Muscle of leg (tissue), 16 donors: ENCODE measurements around the gene ZKSCAN4. TPM values are rescaled to one million over a fixed set of nuclear protein-coding genes. Genes with fewer than 3 reads are reported as not detected.

Experiments used
- DNase-seq: peaks from one replicate; pipeline ENCODE4 v3.0.0; 2013
- H3K27ac ChIP-seq: one replicate; pipeline ENCODE4 v1.5.1; 2013; ENCODE audit warnings: mild to moderate bottlenecking, low read length, control low read depth
- H3K27me3 ChIP-seq: one replicate; pipeline ENCODE4 v1.6.1; 2013; ENCODE audit warnings: low read length; ENCODE audit not compliant: control insufficient read depth, insufficient read depth
- H3K36me3 ChIP-seq: one replicate; pipeline ENCODE4 v1.6.1; 2013; ENCODE audit warnings: low read length; ENCODE audit not compliant: control insufficient read depth, insufficient read depth
- H3K4me1 ChIP-seq: one replicate; pipeline ENCODE4 v1.6.1; 2013; ENCODE audit warnings: low read length; ENCODE audit not compliant: control insufficient read depth, insufficient read depth
- H3K4me3 ChIP-seq: one replicate; pipeline ENCODE4 v1.5.1; 2013; ENCODE audit warnings: low read length, control low read depth
- H3K9me3 ChIP-seq: replicated peaks from 2 replicates; pipeline ENCODE4 v1.6.1; 2013; ENCODE audit warnings: low read depth, low read length; ENCODE audit not compliant: control insufficient read depth
- WGBS: methylation state at CpG from one replicate; pipeline ENCODE4 v1.1.5; 2013; ENCODE audit warnings: missing lambda C conversion rate; ENCODE audit not compliant: insufficient coverage; 5-methylcytosine and 5-hydroxymethylcytosine counted together
- long read RNA-seq, 11 donors: transcript quantifications; one replicate each; lab custom pipeline, GENCODE V29; 2026
- polyA plus RNA-seq, 8 donors: library from polyadenylated mRNA; unstranded; fragments of 120-200 nt; gene quantifications; one replicate each; pipeline versions ENCODE4 v1.2.1 to v1.2.3, GENCODE V29; 2013; ENCODE audit warnings: inconsistent platforms in 1 of 8, low replicate concordance in 1 of 8; ENCODE audit not compliant: insufficient read length in 8 of 8, insufficient read depth in 1 of 8
- total RNA-seq: library from RNA; stranded (reverse); fragments of 120-200 nt; gene quantifications from one replicate; pipeline ENCODE4 v1.2.4, GENCODE V29; 2013

Gene ZKSCAN4
- total RNA-seq, result 7.0 TPM
- 1 to 10 TPM; 4.8 to 6.2 (median 5.5) TPM for polyA plus RNA-seq
- long read RNA-seq, donor 1, partial matches to known transcripts, result 0 of 1 reads
- long read RNA-seq, donor 1, other reads (novel, unspliced or antisense), result 0 of 1 reads
- long read RNA-seq, donor 2, result 0 reads
- long read RNA-seq, donor 3, partial matches to known transcripts, result 23 of 25 reads
- long read RNA-seq, donor 3, other reads (novel, unspliced or antisense), result 0 of 25 reads
- long read RNA-seq, donor 4, result 0 reads
- long read RNA-seq, donor 5, transcript ZKSCAN4-201 (5 exons, 2,375 nt), result major isoform, 5 of 28 reads
- long read RNA-seq, donor 5, partial matches to known transcripts, result 23 of 28 reads
- long read RNA-seq, donor 5, other reads (novel, unspliced or antisense), result 0 of 28 reads
- long read RNA-seq, donor 6, partial matches to known transcripts, result 0 of 2 reads
- long read RNA-seq, donor 6, other reads (novel, unspliced or antisense), result 0 of 2 reads
- long read RNA-seq, donor 7, partial matches to known transcripts, result 5 of 8 reads
- long read RNA-seq, donor 7, other reads (novel, unspliced or antisense), result 0 of 8 reads
- long read RNA-seq, donor 8, result 0 reads
- long read RNA-seq, donor 9, result 0 reads
- long read RNA-seq, donor 10, result 0 reads
- long read RNA-seq, donor 11, result 0 reads

- H3K36me3 ChIP-seq, result peaks cover 13% of the 10 kb centered on the region
- peaks cover 3% of the 10 kb centered on the region for H3K27me3 ChIP-seq
- peaks cover 11% of the 10 kb centered on the region for H3K4me1 ChIP-seq
- peak; percentile 96 for DNase-seq
- H3K4me3 ChIP-seq, result peak within 1 kb of the TSS; percentile 86
- no peaks in the 10 kb centered on the region for H3K9me3 ChIP-seq
- 5% methylated on average over 5 of the region's 14 CpGs for WGBS
- H3K27ac ChIP-seq, result peak within 1 kb of the TSS; percentile 6
These were observed at the start of gene ZKSCAN4 for GRCh38 chr6:28252009-28252975. ZKSCAN4 (minus strand) TSS chr6:28252269; CDS start chr6:28251980, 289 bp downstream.

DNA sequence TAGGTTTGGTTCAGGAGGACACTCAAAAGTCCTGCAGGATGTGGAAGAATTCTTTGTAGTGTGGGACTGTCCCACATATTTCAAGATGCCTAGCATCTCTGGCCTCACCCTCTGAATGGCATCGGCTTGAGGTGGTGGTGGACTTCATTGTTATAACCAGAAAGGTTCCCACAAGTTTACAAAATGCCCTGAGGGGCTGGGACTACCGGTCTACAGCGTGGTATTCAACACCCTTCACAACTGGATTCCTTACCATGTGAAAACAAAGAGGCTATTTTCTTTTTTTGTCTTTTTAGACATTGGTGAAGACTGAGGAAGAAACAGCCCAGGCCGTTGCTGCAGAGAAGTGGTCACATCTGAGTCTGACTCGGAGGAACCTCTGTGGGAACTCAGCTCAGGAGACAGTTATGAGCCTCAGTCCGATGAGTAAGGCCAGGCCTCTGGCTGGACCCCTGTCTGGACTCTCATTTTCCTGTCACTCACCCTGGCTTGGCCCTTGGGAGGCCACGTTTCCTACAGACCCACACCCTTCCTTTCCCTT is 44.5 kb upstream of the ZKSCAN4 start:
- H3K27me3 ChIP-seq, result no peaks in the 10 kb centered on the region
- H3K27ac ChIP-seq, result no peak overlapping the region
- 80% methylated on average over 4 of the region's 7 CpGs for WGBS
- H3K9me3 ChIP-seq, result no peaks in the 10 kb centered on the region
- no peak for DNase-seq
- no peak overlapping the region for H3K4me3 ChIP-seq
- H3K4me1 ChIP-seq, result no peaks in the 10 kb centered on the region
- peaks cover 25% of the 10 kb centered on the region for H3K36me3 ChIP-seq

DNA sequence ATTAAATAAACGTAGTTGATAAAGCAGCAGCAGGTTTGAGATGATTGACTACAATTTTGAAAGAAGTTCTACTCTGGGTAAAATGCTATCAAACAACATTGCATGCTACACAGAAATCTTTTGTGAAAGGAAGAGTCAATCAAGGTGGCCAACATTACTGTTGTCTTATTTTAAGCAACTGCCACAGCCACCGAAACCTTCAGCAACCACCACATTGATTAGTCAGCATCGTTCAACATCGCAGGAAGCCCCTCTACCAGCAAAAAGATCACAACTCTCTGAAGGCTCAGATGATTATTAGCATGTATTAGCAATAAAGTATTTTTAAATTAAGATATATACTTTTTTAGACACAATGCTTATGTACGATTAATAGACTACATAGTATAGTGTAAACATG is 43.3 kb upstream of the ZKSCAN4 start:
- no peak for DNase-seq
- H3K27ac ChIP-seq, result no peak overlapping the region
- no peak overlapping the region for H3K4me3 ChIP-seq
- peaks cover 16% of the 10 kb centered on the region for H3K36me3 ChIP-seq
- H3K4me1 ChIP-seq, result no peaks in the 10 kb centered on the region
- H3K9me3 ChIP-seq, result no peaks in the 10 kb centered on the region
- WGBS, result no CpG with 5 or more reads among the region's 5 CpGs
- no peaks in the 10 kb centered on the region for H3K27me3 ChIP-seq

- no peaks in the 10 kb centered on the region for H3K27me3 ChIP-seq
- H3K4me1 ChIP-seq, result no peaks in the 10 kb centered on the region
- H3K9me3 ChIP-seq, result no peaks in the 10 kb centered on the region
- H3K4me3 ChIP-seq, result no peak overlapping the region
- H3K36me3 ChIP-seq, result peaks cover 16% of the 10 kb centered on the region
- H3K27ac ChIP-seq, result no peak overlapping the region
- DNase-seq, result no peak
These were observed 39.5 kb upstream of the ZKSCAN4 start for GRCh38 chr6:28291573-28291972.

GRCh38 chr6:28282926-28283325 is 30.9 kb upstream of the ZKSCAN4 start:
- Histone ChIP-seq H3K4me1 (peaks cover 5% of the 10 kb centered on the region), H3K9me3 (peaks cover 3% of the 10 kb centered on the region), H3K27me3 (no peaks in the 10 kb centered on the region), H3K27ac (no peak overlapping the region), H3K4me3 (no peak overlapping the region), H3K36me3 (peaks cover 22% of the 10 kb centered on the region)
- whole genome bisulfite sequencing, result 100% methylated on average over 2 of the region's 2 CpGs
- DNase-seq, result no peak

GRCh38 chr6:28281288-28282064 is 29.4 kb upstream of the ZKSCAN4 start, which contains the start of gene PGBD1:
PGBD1 (plus strand) TSS chr6:28281572; CDS start chr6:28283814, 2,242 bp downstream.
- under 1% methylated on average over 41 of the region's 50 CpGs for WGBS
- Histone ChIP-seq H3K4me1 (peaks cover 5% of the 10 kb centered on the region), H3K36me3 (peaks cover 25% of the 10 kb centered on the region), H3K9me3 (peaks cover 3% of the 10 kb centered on the region), H3K4me3 (peak within 1 kb of the TSS; percentile 61), H3K27ac (no peak within 1 kb of the TSS), H3K27me3 (no peaks in the 10 kb centered on the region)
- DNase-seq, result peak; percentile 84

DNA sequence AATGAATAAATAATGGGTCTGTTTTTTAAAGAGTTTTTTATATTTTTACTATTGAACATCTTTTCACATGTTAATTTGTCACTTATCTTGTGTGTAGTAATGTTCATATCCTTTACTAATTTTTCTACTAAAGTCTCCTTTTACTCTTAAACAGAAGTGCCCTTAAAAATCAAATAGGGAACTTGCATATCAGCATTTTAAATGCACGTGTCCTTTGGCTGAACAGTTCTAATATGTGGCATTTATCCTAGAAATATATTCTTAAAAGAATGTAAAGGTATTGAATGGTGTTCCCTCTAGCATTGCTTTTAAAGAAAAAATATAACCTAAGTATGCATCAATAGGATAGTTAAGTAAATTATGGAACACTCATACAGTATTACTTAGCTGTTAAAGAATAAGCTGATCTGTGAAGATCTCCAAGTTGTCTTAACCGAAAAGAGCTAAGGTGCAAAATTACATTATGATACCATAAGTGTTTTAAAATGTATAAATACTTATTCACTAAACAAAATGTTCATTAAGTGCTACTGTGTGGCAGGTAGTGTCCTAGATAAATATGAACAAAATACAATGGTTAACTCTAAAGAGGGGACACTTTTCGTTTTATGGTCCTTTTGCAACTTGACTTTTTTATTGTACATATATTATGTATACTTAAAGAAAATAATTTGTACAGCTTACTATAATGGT is 28.7 kb upstream of the ZKSCAN4 start:
- no peak overlapping the region for H3K27ac ChIP-seq
- no peak for DNase-seq
- peaks cover 5% of the 10 kb centered on the region for H3K4me1 ChIP-seq
- H3K27me3 ChIP-seq, result no peaks in the 10 kb centered on the region
- H3K9me3 ChIP-seq, result peaks cover 3% of the 10 kb centered on the region
- peak overlapping the region; percentile 61 for H3K4me3 ChIP-seq
- WGBS, result no CpG with 5 or more reads among the region's 3 CpGs
- peaks cover 32% of the 10 kb centered on the region for H3K36me3 ChIP-seq

DNA sequence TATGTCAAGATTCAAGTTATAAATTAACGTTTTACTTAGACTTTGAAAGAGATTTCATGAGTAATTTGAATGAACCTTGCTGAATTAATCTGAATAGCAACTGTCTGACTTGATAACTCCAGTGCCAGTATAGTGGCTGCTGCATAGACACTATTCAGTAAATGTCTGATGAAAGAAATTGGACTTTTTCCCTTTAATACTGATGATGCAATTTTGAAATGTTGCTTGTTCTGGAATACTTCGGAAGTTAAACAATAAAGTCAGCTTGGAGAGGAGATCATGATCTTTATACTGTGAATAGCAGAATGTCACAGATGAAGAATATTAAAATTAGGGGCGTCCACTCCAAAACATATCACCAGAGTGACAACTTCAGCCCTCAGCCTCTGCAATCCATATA is 25.7 kb upstream of the ZKSCAN4 start:
- no CpG with 5 or more reads among the region's 3 CpGs for WGBS
- Histone ChIP-seq H3K36me3 (peaks cover 42% of the 10 kb centered on the region), H3K4me3 (no peak overlapping the region), H3K27ac (no peak overlapping the region), H3K4me1 (peaks cover 5% of the 10 kb centered on the region), H3K27me3 (no peaks in the 10 kb centered on the region), H3K9me3 (no peaks in the 10 kb centered on the region)
- no peak for DNase-seq

DNA sequence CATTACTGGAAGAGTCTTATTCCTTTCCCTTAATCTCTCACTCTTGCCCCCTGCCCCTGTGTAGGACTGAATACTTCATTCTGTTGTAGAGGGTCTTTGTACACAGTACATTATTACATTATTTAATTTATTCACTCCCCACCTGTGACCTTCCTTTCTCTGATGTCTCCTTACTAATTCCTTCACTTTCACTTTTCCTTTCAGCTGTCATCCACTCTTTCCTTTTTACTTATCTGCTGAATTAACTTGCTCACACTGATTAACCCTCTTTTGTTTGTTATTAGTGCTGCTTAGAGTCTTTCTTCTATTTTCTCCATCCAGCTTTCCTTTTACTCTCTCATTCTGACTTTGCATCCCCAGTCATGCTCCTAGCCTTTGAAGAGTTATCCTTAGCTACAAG is 22.8 kb upstream of the ZKSCAN4 start:
- H3K4me3 ChIP-seq, result no peak overlapping the region
- peaks cover 53% of the 10 kb centered on the region for H3K36me3 ChIP-seq
- H3K27ac ChIP-seq, result no peak overlapping the region
- DNase-seq, result no peak
- H3K4me1 ChIP-seq, result no peaks in the 10 kb centered on the region
- H3K9me3 ChIP-seq, result no peaks in the 10 kb centered on the region
- no peaks in the 10 kb centered on the region for H3K27me3 ChIP-seq
